Suppressor macrophage (primary cell): ENCODE results near the gene SLC39A3.
A peak's percentile ranks its signal among the peaks of the same experiment; 100 is the strongest.

Experiments used
- DNase-seq, 4 experiments: peaks; one replicate each; pipeline ENCODE4 v3.0.0-alpha.2; 2020 to 2022

SLC39A3 gene

GRCh38 chr19:2768365-2769132 lies 28.7 kb upstream of the SLC39A3 start:
- DNase-seq = no peak

- DNase-seq = no peak
These were observed 27.9 kb upstream of the SLC39A3 start for GRCh38 chr19:2767688-2768087.

GRCh38 chr19:2766594-2767372 lies 27.0 kb upstream of the SLC39A3 start:
- DNase-seq = no peak

- DNase-seq = no peak
These were observed 25.6 kb upstream of the SLC39A3 start for GRCh38 chr19:2765376-2765775.

GRCh38 chr19:2764945-2765344 lies 25.1 kb upstream of the SLC39A3 start:
- DNase-seq = no peak

- no peak for DNase-seq
These were observed 23.9 kb upstream of the SLC39A3 start for GRCh38 chr19:2763687-2764086.

- no peak for DNase-seq
These were observed 23.1 kb upstream of the SLC39A3 start for GRCh38 chr19:2762783-2763496.

GRCh38 chr19:2761876-2762782 lies 22.3 kb upstream of the SLC39A3 start:
- no peak for DNase-seq

GRCh38 chr19:2761309-2761677 lies 21.5 kb upstream of the SLC39A3 start:
- DNase-seq = no peak

GRCh38 chr19:2759965-2760364 lies 20.1 kb upstream of the SLC39A3 start:
- no peak for DNase-seq

- peak in 2 of 4 experiments; percentile 18 to 21 for DNase-seq
These were observed 19.5 kb upstream of the SLC39A3 start for GRCh38 chr19:2759362-2759761.

GRCh38 chr19:2758601-2759313 lies 18.9 kb upstream of the SLC39A3 start:
- no peak for DNase-seq

- DNase-seq = no peak
These were observed 17.4 kb upstream of the SLC39A3 start for GRCh38 chr19:2756921-2757881.

GRCh38 chr19:2756477-2756876 lies 16.7 kb upstream of the SLC39A3 start:
- DNase-seq = no peak

GRCh38 chr19:2755811-2756210 lies 16.0 kb upstream of the SLC39A3 start:
- DNase-seq = no peak

- DNase-seq = no peak
These were observed 15.6 kb upstream of the SLC39A3 start for GRCh38 chr19:2755448-2755705.

- DNase-seq = no peak
These were observed 15.0 kb upstream of the SLC39A3 start for GRCh38 chr19:2754659-2755447.

GRCh38 chr19:2751438-2751830 lies 11.6 kb upstream of the SLC39A3 start:
- DNase-seq = no peak

GRCh38 chr19:2750808-2751437 lies 11.1 kb upstream of the SLC39A3 start:
- DNase-seq = peak; percentile 8 to 62 (median 52)
